ENCODE results near the gene CAVIN4.

The CAVIN4 gene, protein sequence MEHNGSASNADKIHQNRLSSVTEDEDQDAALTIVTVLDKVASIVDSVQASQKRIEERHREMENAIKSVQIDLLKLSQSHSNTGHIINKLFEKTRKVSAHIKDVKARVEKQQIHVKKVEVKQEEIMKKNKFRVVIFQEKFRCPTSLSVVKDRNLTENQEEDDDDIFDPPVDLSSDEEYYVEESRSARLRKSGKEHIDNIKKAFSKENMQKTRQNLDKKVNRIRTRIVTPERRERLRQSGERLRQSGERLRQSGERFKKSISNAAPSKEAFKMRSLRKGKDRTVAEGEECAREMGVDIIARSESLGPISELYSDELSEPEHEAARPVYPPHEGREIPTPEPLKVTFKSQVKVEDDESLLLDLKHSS

GRCh38 chr9:100577776-100578448 lies at the start of gene CAVIN4:
Gene CAVIN4, plus strand, starts transcription at chr9:100578079. Its CDS starts 65 bp downstream, at chr9:100578144.
- TF ChIP-seq, protein P1, sequence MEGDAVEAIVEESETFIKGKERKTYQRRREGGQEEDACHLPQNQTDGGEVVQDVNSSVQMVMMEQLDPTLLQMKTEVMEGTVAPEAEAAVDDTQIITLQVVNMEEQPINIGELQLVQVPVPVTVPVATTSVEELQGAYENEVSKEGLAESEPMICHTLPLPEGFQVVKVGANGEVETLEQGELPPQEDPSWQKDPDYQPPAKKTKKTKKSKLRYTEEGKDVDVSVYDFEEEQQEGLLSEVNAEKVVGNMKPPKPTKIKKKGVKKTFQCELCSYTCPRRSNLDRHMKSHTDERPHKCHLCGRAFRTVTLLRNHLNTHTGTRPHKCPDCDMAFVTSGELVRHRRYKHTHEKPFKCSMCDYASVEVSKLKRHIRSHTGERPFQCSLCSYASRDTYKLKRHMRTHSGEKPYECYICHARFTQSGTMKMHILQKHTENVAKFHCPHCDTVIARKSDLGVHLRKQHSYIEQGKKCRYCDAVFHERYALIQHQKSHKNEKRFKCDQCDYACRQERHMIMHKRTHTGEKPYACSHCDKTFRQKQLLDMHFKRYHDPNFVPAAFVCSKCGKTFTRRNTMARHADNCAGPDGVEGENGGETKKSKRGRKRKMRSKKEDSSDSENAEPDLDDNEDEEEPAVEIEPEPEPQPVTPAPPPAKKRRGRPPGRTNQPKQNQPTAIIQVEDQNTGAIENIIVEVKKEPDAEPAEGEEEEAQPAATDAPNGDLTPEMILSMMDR (IDR thresholded peaks at IDR 0.05; ENCODE audit: insufficient read depth, missing control alignments) = no peak
- no peak for DNase-seq (ENCODE audit: insufficient read length, low spot score)
- no peak for FAIRE-seq

GRCh38 chr9:100534401-100534800 lies 43.5 kb upstream of the CAVIN4 start:
- DNase-seq (ENCODE audit: insufficient read length, low spot score) (no peak), FAIRE-seq (no peak)
- TF ChIP-seq, protein P1 (IDR thresholded peaks at IDR 0.05; ENCODE audit: insufficient read depth, missing control alignments) = no peak

- DNase-seq (ENCODE audit: insufficient read length, low spot score) (no peak), FAIRE-seq (no peak)
- TF ChIP-seq, protein P1 (IDR thresholded peaks at IDR 0.05; ENCODE audit: insufficient read depth, missing control alignments) = no peak
Measured at GRCh38 chr9:100540327-100540726, 37.6 kb upstream of the CAVIN4 start.

DNA sequence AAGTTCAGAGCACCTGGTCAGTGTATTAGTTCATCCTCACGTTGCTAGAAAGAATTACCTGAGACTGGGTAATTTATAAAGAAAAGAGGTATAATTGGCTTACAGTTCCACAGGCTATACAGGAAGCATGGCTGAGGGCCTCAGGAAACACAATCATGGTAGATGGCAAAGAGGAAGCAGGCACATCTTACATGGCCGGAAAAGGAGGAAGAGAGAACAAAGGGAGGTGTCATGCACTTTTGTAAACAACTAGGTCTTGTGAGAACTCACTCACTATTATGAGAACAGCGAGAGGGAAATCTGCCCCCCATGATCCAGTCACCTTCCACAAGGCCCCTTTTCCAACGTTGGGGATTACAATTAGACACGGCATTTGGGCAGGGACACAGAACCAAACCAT lies 28.8 kb upstream of the CAVIN4 start:
- TF ChIP-seq, protein P1 (IDR thresholded peaks at IDR 0.05; ENCODE audit: insufficient read depth, missing control alignments) = no peak
- no peak for FAIRE-seq
- no peak for DNase-seq (ENCODE audit: insufficient read length, low spot score)

DNA sequence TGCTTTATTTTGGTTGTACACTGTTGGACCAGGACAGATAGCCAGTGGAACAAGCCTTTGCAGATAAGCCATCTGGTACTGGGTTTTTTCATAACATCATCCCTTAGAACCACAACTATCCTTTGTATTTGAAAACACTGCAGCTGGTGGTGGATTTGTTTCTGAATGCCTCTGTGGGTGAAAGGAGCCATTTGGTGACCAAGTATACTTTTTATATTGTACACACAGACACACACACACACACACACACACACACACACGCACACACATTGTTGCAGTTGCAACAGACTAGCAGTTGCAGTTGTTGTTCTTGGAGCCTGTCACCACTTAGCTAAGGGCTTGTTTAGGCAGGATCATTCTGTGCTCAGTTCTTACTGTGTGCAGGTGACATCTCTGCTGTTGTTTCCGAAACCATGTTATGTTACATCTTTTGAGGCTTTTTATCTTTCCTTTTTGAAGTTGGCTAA lies 22.9 kb upstream of the CAVIN4 start:
- DNase-seq (ENCODE audit: insufficient read length, low spot score) = no peak
- no peak for FAIRE-seq
- TF ChIP-seq, protein P1 (IDR thresholded peaks at IDR 0.05; ENCODE audit: insufficient read depth, missing control alignments) = no peak

- TF ChIP-seq, protein P1 (IDR thresholded peaks at IDR 0.05; ENCODE audit: insufficient read depth, missing control alignments) = no peak
- FAIRE-seq (no peak), DNase-seq (ENCODE audit: insufficient read length, low spot score) (no peak)
Measured at GRCh38 chr9:100555471-100555870, 22.4 kb upstream of the CAVIN4 start.

DNA sequence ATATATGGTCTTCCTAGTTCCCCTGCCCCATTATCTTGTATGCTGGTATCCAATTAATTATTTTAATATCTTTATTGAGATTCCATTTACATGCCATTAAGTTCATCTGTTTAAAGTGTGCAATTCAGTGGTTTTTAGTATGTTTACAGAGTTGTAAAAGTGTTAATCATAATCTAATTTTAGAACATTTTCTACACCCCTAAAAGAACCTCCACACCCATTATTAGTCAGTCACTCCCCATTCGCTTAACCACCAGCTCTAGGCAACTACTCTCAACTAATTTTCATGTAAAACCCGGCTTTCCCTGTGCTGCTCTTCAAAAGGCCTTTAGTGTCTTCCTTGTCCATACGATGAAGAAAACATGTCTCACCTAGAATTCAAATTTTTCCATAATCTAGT lies 20.8 kb upstream of the CAVIN4 start:
- FAIRE-seq (no peak), DNase-seq (ENCODE audit: insufficient read length, low spot score) (no peak)
- TF ChIP-seq, protein P1 (IDR thresholded peaks at IDR 0.05; ENCODE audit: insufficient read depth, missing control alignments) = no peak

All from D721Med (cell line).